ENCODE data around the gene TCF12.

TCF12 gene

GRCh38 chr15:57328479-57328878, 410.0 kb downstream of the TCF12 start:
- DNase-seq = no peak
- intact Hi-C loops (cut with DNase I; ENCODE audit: low total_unique reads) = no loop called here
- no peak overlapping the region for H3K4me3 ChIP-seq
- H3K36me3 ChIP-seq = no peaks in the 10 kb centered on the region
- H3K27me3 ChIP-seq = peaks cover 0 to 13% of the 10 kb centered on the region in 2 donors
- H3K4me1 ChIP-seq = no peaks in the 10 kb centered on the region
- TF ChIP-seq, protein P1, sequence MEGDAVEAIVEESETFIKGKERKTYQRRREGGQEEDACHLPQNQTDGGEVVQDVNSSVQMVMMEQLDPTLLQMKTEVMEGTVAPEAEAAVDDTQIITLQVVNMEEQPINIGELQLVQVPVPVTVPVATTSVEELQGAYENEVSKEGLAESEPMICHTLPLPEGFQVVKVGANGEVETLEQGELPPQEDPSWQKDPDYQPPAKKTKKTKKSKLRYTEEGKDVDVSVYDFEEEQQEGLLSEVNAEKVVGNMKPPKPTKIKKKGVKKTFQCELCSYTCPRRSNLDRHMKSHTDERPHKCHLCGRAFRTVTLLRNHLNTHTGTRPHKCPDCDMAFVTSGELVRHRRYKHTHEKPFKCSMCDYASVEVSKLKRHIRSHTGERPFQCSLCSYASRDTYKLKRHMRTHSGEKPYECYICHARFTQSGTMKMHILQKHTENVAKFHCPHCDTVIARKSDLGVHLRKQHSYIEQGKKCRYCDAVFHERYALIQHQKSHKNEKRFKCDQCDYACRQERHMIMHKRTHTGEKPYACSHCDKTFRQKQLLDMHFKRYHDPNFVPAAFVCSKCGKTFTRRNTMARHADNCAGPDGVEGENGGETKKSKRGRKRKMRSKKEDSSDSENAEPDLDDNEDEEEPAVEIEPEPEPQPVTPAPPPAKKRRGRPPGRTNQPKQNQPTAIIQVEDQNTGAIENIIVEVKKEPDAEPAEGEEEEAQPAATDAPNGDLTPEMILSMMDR (IDR thresholded peaks at IDR 0.05) = no peak
- H3K9me3 ChIP-seq = no peaks in the 10 kb centered on the region
- peak overlapping the region in 1 of 2 donors; percentile 22 for H3K27ac ChIP-seq

GRCh38 chr15:57328897-57329296, 410.5 kb downstream of the TCF12 start:
- Histone ChIP-seq H3K9me3 (no peaks in the 10 kb centered on the region), H3K27me3 (peaks cover 0 to 13% of the 10 kb centered on the region in 2 donors), H3K4me3 (no peak overlapping the region), H3K36me3 (no peaks in the 10 kb centered on the region), H3K4me1 (no peaks in the 10 kb centered on the region), H3K27ac (peak overlapping the region in 1 of 2 donors; percentile 22)
- TF ChIP-seq, protein P1 (IDR thresholded peaks at IDR 0.05) = no peak
- intact Hi-C loops (cut with DNase I; ENCODE audit: low total_unique reads) = no loop called here
- DNase-seq = no peak

DNA sequence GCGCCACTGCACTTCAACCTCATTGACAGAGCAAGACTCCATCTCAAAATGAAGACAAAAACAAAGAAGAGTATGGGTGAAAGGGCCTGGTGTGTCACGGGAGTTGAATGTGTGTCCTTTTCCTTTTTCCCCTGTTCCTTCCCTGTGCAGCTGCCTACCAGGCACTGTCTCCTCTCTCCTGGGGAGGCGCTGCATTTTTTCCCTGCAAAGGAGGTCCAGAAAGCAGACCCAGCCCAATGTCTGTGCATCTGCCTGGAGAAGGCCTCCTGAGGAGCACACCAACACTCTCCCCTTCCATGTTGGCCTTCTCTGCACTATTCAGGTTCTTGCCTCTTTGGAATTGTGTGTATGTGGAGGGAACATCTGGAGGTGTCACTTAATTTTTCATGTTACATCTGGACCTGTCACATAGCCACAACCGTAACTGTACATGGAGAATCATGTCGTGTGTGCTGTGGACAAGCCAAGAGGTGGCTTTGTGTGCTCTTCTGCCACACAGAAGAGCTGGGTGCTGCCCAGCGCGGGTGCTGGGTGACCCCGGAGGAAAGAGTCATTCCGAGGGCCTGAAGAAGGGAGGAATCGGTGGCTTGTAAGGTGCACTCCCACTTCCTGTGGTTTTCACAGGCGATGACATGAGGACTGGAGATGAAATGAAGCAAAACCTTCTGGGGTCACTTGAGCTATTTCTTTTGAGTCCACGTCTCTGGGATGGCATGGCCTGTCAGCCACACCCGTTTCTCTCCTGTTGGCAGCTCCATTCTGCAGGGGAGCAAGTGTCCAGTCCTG, 411.3 kb downstream of the TCF12 start:
- no peak overlapping the region for H3K27ac ChIP-seq
- intact Hi-C loops (cut with DNase I; ENCODE audit: low total_unique reads) = no loop called here

DNA sequence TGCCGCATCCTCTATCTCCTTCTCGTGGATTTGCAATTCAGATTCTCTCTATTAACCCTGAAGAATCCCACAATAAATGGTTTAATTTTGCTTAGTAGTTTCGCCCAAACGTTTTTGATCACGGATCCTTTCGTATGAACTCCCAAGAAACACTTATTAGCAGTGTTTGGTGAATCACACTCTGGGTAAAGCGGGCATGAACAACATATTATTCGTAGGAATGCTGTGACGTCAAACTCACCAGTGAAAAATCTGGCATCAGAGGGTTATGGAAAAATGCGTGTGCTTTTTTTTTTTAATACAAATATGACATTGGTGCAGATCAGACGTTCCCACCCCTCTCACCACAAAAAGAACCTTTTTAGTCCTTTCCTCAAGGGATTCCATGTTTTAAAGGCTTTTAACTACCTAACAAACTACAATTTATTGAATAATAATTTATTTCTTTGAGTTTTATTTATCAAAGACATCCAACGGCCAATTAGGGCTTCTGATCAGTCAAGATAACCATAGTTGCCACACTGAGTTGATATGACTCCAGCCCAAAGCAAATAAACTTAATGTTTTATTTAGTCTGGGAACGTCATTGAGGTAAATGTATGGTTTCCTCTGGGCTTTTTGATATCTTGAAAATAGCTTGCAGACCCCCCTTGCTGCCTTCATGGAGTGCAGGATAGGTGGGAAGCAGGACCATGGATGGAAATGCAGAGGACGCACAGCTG, 412.3 kb downstream of the TCF12 start:
- intact Hi-C loops (cut with DNase I; ENCODE audit: low total_unique reads) = no loop called here

More for the DNA sequence above, 411.3 kb downstream of the TCF12 start:
- Histone ChIP-seq H3K27me3 (peaks cover 0 to 13% of the 10 kb centered on the region in 2 donors), H3K4me1 (no peaks in the 10 kb centered on the region), H3K9me3 (no peaks in the 10 kb centered on the region), H3K36me3 (no peaks in the 10 kb centered on the region), H3K4me3 (no peak overlapping the region)
- no peak for DNase-seq
- TF ChIP-seq, protein P1 (IDR thresholded peaks at IDR 0.05) = no peak

GRCh38 chr15:57332326-57332725, 413.9 kb downstream of the TCF12 start:
- DNase-seq = no peak
- H3K27ac ChIP-seq = no peak overlapping the region
- H3K36me3 ChIP-seq = no peaks in the 10 kb centered on the region
- no peak overlapping the region for H3K4me3 ChIP-seq
- H3K27me3 ChIP-seq = peaks cover 0 to 17% of the 10 kb centered on the region in 2 donors
- TF ChIP-seq, protein P1 (IDR thresholded peaks at IDR 0.05) = no peak
- H3K9me3 ChIP-seq = no peaks in the 10 kb centered on the region
- intact Hi-C loops (cut with DNase I; ENCODE audit: low total_unique reads) = no loop called here
- H3K4me1 ChIP-seq = no peaks in the 10 kb centered on the region

More for the DNA sequence above, 412.3 kb downstream of the TCF12 start:
- Histone ChIP-seq H3K27ac (no peak overlapping the region), H3K4me3 (no peak overlapping the region), H3K36me3 (no peaks in the 10 kb centered on the region), H3K27me3 (peaks cover 0 to 13% of the 10 kb centered on the region in 2 donors), H3K9me3 (no peaks in the 10 kb centered on the region), H3K4me1 (no peaks in the 10 kb centered on the region)
- TF ChIP-seq, protein P1 (IDR thresholded peaks at IDR 0.05) = no peak
- DNase-seq = no peak
